GM19328 (cell line): ENCODE results near the gene NUP93.
"Not testable (repeated sequence)": the region's sequence is repeated elsewhere in the genome, so short reads cannot be mapped to it uniquely, and the experiment has no call there.

ENCODE experiments used
- ATAC-seq: cut with Tn5 transposase; IDR thresholded peaks from one replicate; pipeline ENCODE4 v1.9.1; 2021; ENCODE audit warnings: mild to moderate bottlenecking, moderate library complexity; ENCODE audit not compliant: unreplicated experiment

The NUP93 gene

GRCh38 chr16:56865394-56866062, 135.6 kb downstream of the NUP93 start:
- ATAC-seq, result no peak

- ATAC-seq, result no peak
These were observed 137.3 kb downstream of the NUP93 start for GRCh38 chr16:56866955-56867830.

GRCh38 chr16:56868175-56868574, 138.2 kb downstream of the NUP93 start:
- no peak for ATAC-seq

DNA sequence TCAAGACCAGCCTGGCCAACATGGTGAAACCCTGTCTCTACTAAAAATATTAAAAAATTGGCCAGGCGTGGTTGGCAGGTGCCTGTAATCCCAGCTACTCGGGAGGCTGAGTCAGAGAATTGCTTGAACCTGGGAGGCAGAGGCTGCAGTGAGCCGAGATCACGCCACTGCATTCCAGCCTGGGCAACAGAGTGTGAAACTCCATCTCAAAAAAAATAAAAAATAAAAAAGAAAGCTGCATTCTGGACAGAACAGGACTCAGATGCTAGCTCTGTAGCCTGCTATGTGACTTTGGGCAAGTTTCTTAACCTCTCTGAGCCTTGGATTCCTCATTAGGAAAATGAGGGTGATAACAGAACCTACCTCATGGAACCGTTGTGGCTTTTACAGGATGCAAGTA, 138.8 kb downstream of the NUP93 start:
- not testable (repeated sequence) for ATAC-seq

GRCh38 chr16:56869513-56870275, 139.8 kb downstream of the NUP93 start:
- no peak for ATAC-seq

GRCh38 chr16:56870276-56870888, 140.5 kb downstream of the NUP93 start:
- ATAC-seq, result no peak

DNA sequence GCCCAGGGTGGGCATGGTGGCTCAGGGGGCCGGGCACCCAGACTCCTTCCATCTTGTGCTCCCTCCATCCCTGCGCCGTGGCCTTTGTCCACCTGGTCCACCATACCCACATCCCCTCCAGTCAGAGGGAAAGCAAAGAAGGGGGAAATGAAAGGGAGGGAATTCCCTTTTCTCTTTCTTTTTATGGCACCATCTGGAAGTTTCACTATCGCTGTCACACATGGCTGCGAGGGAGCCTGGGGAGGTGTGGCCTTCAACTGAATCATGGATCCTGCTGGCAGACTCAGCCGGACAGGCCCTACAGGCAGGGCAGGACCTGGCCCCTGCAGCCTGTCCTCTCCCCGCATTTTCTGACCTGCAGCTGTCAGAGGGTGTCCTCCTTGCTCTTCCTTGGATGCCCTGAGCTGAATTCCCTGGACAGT, 141.3 kb downstream of the NUP93 start:
- no peak for ATAC-seq

DNA sequence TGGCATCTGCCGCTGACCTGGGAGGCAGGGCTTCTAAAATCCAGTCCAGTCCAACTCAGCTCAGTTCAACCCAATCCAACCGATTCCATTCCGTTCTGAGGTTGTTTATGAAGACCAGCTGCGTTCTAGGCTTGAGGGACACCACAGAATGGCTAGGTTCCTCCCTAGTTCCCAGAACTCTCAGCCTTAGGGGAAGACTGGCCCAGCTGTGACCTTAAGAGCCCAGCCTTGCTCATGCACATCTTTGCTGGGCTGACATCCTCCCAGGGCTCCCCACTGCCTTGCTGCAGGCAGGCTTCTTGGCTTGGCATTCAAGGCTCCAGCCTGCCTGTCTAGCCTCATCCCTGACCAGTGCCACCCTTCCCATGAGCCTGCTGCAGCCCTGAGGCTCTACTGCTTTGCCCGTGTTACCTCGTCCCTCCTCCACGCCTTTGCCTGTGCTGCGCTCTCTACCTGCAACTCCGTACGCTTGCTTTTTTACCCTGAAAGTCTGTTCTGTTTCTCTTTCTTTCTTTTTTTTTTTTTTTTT, 143.0 kb downstream of the NUP93 start:
- no peak for ATAC-seq

- ATAC-seq, result no peak
These were observed 144.9 kb downstream of the NUP93 start for GRCh38 chr16:56874800-56875199.

GRCh38 chr16:56876048-56876447, 146.1 kb downstream of the NUP93 start:
- ATAC-seq, result no peak

DNA sequence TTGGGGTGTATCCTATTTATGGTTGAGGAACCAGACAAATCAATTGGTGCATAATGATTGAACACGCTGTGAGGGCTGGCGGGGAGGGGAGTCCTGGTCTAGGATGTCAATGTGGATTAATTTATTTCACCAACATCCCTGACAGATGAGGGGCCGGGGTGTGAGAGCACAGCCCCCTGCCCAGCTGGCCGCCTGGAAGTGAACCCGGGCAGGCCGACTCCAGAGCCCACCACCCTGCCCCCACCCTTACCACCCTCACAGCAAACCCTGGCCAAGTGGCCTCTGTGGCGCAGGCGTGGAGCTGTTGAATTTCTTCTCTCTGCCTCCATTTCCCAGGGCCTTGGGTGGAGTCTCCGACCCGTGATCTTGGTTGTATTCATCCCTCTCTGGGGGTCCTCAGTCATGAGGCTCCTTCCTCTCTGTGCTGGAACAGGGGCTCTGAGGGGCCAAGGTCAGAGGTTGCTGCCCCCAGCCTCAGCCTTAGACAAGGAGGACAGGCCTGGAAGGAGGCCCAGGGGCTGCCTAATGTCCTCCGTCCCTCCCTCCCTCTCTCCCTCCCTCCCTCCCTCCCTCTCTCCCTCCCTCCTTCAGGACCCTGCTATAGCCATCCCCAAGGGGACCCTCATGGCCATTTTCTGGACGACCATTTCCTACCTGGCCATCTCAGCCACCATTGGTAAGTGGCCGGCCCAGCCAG, 147.7 kb downstream of the NUP93 start:
- no peak for ATAC-seq

DNA sequence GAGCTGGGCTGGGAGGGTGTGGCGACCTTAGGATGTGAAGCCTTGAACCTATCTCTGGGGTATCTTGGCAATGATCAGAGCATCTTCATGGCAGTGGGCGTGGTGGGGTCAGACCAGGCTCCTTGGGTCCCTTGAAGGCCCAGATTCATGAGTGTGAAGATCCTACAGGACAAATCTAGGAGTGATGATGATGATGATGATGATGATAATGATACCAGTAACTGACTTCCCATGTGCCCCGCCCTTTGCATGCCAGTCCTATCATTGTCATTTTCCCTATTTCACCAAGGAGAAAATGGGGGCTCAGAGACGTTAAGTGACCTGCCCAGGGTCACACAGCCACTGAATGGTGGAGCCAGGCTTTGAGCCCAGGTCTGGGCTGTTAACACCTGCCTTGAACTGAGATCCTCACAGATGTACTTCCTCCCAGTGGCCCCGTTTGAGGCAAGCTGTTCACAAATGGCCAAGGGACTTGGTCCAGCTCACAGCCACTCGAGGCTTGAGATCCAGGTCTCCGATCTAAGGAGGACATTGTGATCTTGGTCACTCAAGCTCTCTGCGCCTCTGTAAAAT, 148.4 kb downstream of the NUP93 start:
- no peak for ATAC-seq

DNA sequence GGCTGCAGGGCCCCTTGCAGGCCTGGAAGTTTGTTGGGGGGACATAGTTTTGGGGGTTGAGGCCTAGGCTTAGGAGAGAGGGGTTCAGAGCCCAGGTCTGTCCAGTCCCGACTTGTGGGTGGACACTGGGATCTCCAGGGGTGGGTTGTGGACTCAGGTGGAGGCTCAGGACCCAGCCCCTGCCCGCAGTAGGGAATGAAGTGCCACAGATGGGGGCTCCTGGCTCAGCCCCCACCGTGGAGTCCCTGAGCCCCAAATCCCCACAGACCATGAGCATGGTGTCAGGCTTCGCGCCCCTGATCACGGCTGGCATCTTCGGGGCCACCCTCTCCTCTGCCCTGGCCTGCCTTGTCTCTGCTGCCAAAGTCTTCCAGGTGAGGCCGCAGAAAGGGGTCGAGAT, 149.3 kb downstream of the NUP93 start:
- ATAC-seq, result no peak

GRCh38 chr16:56880176-56880575, 150.2 kb downstream of the NUP93 start:
- no peak for ATAC-seq

- ATAC-seq, result no peak
These were observed 150.8 kb downstream of the NUP93 start for GRCh38 chr16:56880685-56881084.

GRCh38 chr16:56882077-56882800, 152.3 kb downstream of the NUP93 start:
- ATAC-seq, result no peak

GRCh38 chr16:56883586-56883985, 153.7 kb downstream of the NUP93 start:
- no peak for ATAC-seq

DNA sequence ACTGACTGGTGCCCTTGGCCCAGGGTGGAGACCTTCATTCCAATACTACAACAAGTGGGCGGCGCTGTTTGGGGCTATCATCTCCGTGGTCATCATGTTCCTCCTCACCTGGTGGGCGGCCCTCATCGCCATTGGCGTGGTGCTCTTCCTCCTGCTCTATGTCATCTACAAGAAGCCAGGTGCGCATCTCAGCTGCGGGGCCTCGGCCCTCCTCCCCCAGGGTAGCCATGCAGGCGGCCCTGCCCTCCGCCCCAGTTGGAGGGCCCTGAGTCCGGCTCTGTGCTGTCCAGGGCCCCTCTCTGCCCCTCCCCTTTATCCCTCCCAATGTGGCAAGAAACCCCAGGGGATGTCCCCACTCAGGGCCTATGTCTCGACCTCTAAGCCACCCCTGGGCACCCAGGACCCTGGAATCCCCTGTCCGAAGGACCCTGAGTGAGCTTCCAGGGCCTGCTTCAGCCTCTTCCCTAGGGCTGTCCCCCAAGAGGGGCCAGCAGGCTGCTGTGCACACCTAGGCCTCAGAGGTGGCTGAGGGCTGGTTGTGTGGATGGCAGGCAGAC, 154.2 kb downstream of the NUP93 start:
- no peak for ATAC-seq

DNA sequence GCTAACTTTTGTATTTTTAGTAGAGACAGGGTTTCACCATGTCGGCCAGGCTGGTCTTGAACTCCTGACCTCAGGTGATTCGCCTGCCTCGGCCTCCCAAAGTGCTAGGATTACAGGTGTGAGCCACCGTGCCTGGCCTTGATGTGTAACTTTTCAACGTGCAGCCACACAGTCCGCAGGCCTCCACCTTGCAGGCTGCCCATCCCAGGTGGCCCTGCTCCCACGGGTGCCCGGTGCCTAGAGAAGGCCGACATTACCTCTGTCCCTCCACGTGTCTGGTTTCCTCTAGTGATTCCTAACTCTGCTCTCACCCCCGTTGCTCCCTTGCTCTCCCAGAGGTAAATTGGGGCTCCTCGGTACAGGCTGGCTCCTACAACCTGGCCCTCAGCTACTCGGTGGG, 155.0 kb downstream of the NUP93 start:
- not testable (repeated sequence) for ATAC-seq
